Brain microvascular endothelial cell (primary cell): Measurements from ENCODE around the gene METTL1.
"Not testable (repeated sequence)": the region's sequence is repeated elsewhere in the genome, so short reads cannot be mapped to it uniquely, and the experiment has no call there.

ENCODE experiments used
- DNase-seq: peaks from one replicate; pipeline ENCODE4 v3.0.0-alpha.2; 2020
- H3K27ac ChIP-seq: fragments of 250-450 bp; sonication (Bioruptor Pico); 2 replicates; pipeline ENCODE4 v1.5.1; 2020; ENCODE audit warnings: mild to moderate bottlenecking, moderate library complexity
- H3K27me3 ChIP-seq: fragments of 250-450 bp; sonication (Bioruptor Pico); replicated peaks from 2 replicates; pipeline ENCODE4 v1.5.1; 2020; ENCODE audit warnings: mild to moderate bottlenecking
- H3K36me3 ChIP-seq: fragments of 250-450 bp; sonication (Bioruptor Pico); replicated peaks from 2 replicates; pipeline ENCODE4 v1.5.1; 2020; ENCODE audit warnings: mild to moderate bottlenecking
- H3K4me3 ChIP-seq: 2 replicates; pipeline ENCODE4 v1.5.1; 2011; ENCODE audit warnings: low read depth, mild to moderate bottlenecking, control low read depth, low read length, moderate library complexity
- in situ Hi-C: cut with HindIII; loops from 2 replicates; pipeline ENCODE4 v1.10.0; 2017; ENCODE audit warnings: low sequenced_read_pairs, low pct_ligation_motif_present
- TF ChIP-seq, protein P1 (sequence below): IDR thresholded peaks from 2 replicates; pipeline ENCODE4 v1.5.1; 2011; ENCODE audit warnings: low read depth, mild to moderate bottlenecking, moderate library complexity, low read length, control low read depth, inconsistent platforms; ENCODE audit errors: missing control alignments

Gene METTL1

DNA sequence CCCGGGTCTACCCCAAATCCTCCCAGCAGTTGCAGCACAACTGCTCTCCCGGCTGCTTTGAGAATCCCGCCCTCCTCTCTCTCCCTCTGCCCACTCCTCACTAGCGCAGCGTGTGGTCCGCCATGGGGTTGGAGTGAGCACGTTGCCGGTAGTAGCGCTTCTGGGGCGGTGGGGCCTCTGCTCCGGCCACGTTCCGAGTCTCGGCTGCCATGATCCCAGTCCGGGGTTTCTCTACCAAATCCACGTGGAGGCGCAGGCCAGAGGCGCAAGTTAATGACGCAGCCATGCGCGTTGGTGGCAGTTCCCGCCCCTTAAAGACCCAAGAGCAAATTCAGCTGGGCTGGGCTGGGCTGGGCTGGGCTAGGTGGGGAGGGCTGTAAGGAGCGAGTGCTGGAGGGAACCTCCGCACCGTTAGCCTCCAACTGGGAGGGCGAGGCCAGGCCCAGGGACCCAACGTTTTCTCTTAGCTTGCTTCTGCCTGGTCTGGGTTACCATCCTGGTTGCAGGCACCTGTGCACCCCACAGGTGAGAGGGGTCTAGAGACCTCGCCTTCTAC lies at the start of gene METTL1:
Gene METTL1, minus strand, starts transcription at position 233 of the 556 bp plus-strand sequence. Its CDS starts 22 bp downstream, at position 211.
- peak; percentile 98 for DNase-seq
- Histone ChIP-seq H3K27ac (peak within 1 kb of the TSS; percentile 91), H3K4me3 (peak within 1 kb of the TSS; percentile 97), H3K27me3 (no peaks in the 10 kb centered on the region), H3K36me3 (peaks cover 10% of the 10 kb centered on the region)
- in situ Hi-C loops, result no loop called here
- TF ChIP-seq, protein P1, sequence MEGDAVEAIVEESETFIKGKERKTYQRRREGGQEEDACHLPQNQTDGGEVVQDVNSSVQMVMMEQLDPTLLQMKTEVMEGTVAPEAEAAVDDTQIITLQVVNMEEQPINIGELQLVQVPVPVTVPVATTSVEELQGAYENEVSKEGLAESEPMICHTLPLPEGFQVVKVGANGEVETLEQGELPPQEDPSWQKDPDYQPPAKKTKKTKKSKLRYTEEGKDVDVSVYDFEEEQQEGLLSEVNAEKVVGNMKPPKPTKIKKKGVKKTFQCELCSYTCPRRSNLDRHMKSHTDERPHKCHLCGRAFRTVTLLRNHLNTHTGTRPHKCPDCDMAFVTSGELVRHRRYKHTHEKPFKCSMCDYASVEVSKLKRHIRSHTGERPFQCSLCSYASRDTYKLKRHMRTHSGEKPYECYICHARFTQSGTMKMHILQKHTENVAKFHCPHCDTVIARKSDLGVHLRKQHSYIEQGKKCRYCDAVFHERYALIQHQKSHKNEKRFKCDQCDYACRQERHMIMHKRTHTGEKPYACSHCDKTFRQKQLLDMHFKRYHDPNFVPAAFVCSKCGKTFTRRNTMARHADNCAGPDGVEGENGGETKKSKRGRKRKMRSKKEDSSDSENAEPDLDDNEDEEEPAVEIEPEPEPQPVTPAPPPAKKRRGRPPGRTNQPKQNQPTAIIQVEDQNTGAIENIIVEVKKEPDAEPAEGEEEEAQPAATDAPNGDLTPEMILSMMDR, result no peak

DNA sequence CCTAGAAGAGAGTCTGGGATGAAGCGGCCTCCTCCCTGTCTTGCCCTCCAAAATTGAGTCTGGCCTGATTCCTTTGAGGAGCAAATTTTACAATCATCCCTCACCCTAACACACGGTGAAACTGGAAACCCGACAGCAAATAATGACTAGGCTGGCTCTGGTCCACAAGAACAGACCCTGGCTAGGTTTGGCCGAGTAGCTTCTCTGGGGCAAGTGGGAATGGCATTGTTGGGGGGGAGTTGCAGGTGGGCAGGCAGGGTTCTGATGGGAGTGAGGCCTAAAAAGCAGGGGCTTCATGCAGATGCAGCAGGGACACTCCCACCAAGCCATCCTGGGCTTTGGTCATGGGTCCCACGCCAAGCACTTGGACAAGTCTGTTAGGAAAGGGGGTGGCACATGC lies 49.1 kb upstream of the METTL1 start:
- in situ Hi-C loops, H3K4me3 ChIP-seq, H3K27ac ChIP-seq, DNase-seq, H3K27me3 ChIP-seq: not testable (repeated sequence)
- peaks cover 61% of the 10 kb centered on the region for H3K36me3 ChIP-seq

DNA sequence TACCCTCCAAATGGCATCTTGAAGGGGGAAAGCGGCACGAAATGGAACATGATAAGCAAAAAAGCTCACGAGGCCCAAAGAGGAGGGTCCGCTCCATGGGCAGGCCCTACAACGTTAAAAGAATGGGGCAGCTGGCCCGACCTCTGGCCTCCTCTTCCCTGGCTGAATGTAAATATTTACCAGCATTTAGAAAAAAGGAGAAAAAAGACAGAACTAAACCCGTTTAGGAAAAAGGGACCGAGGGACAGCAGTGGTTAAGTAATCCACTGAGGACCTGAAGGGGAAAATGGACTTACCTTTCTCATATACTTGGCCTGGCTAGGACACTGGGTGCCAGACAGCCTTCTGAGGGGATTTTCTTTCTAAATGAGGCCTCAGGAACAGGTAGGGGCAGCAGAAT lies 48.2 kb upstream of the METTL1 start:
- peaks cover 52% of the 10 kb centered on the region for H3K36me3 ChIP-seq
- DNase-seq, H3K27me3 ChIP-seq, H3K4me3 ChIP-seq, H3K27ac ChIP-seq, in situ Hi-C loops: not testable (repeated sequence)

DNA sequence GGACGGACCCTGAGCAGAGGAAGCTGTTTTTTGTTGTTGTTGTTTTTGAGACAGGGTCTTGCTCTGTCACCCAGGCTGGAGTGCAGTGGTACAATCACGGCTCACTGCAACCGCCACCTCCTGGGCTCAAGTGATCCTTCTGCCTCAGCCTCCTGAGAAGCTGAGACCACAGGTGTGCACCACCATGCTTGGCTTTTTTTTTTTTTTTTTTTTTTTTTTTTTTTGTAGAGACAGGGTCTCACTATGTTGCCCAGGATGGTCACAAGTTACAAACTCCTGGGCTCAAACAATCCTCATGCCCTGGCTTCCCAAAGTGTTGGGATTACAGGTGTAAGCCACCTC lies 46.1 kb upstream of the METTL1 start:
- H3K36me3 ChIP-seq, result peaks cover 30% of the 10 kb centered on the region
- in situ Hi-C loops, DNase-seq, H3K4me3 ChIP-seq, H3K27me3 ChIP-seq, H3K27ac ChIP-seq: not testable (repeated sequence)

DNA sequence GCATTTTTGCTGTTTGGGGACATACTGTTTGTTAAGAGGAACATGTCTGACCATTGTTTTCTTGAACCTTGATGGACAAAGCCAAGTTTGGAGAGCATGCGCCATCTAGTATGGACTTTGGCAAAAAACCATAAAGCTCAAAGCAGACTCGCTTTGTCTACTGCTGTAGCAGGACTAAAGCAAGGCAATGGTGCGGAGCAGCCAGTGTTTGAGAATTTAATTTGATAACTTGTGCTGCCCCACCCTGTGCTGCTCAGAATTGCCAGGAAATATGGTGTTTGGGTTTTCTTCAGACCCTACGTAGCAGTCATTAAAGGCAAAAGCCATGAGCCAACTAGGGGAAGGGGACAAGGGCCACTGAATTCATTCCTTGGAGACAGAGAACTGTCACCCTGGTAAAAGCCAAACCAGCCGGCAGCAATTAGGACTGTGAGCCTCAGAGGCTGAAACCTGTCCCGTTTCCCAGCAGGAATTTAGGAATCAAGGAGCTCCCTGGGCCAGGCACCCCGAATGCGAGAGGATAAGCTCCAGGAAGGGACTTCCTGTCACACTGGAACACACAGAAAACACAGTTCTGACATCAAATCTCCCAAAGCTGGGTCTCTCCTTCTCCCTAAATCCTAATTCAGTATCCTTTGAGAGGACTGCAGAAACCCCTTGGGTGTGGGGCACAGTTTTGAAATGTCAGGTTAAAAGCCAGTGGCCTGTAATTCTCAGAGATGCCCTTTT lies 45.5 kb upstream of the METTL1 start:
- H3K36me3 ChIP-seq, result peaks cover 25% of the 10 kb centered on the region

DNA sequence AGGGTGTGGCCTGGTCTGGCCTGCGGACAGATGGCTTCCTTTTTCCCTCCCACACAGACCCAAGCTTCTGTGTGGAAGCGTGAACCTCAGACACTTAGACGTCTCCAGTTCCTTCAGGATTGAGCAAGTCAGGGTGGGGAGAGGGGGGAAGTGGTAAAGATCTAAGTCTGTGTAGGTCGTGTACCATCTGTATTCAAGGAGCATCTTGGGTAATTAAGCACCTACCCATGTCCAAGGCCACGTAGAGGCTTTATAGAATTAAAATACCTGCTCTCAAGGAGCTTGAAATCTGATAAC lies 44.9 kb upstream of the METTL1 start:
- DNase-seq, result no peak
- Histone ChIP-seq H3K27ac (no peak overlapping the region), H3K27me3 (no peaks in the 10 kb centered on the region), H3K4me3 (no peak overlapping the region), H3K36me3 (peaks cover 20% of the 10 kb centered on the region)
- TF ChIP-seq, protein P1, result no peak
- in situ Hi-C loops, result no loop called here

More for the DNA sequence above, 45.5 kb upstream of the METTL1 start:
- in situ Hi-C loops, result no loop called here
- Histone ChIP-seq H3K4me3 (no peak overlapping the region), H3K27ac (no peak overlapping the region), H3K27me3 (no peaks in the 10 kb centered on the region)
- TF ChIP-seq, protein P1, result no peak
- DNase-seq, result no peak

DNA sequence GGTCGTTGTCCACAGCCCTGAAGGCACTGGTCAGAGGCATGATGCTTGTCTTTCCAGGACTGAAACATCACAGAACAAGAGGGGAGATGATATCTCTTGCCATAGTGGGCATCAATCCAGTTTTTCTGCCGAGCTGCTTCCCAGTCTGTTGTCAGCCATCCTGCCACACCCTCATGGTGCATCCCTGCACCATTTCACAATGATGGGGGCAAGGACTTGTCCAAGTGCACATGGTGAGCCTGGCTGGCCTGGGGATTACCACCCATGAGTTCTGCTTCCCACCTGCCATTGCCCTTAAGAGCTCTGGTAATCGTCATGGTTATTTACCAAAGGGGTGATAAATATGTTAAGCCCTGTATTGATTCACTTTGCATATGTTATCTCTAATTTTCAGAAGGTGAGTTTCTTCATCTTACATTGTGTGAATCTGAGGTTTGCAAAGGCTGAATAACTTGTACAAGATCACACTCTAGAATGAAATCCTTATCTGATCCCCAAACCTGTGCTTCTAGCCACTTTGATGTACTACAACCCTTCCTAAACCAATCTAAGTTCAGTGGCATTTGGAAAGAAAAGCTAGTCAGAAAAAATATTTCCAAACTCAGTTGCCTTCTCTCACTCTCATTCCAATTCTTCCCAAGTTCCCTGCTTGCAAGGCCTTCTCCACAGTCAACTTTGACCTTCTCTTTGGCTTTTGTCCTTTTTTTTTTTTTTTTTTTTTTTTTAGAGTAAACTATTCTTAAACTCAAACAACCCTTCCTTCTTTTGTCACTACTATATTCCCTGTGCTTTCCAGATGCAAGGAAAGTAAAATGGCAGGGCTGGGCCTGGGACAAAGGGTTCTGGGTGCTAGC lies 44.3 kb upstream of the METTL1 start:
- in situ Hi-C loops, result no loop called here
- no peak for DNase-seq
- peaks cover 17% of the 10 kb centered on the region for H3K36me3 ChIP-seq
- no peaks in the 10 kb centered on the region for H3K27me3 ChIP-seq
- TF ChIP-seq, protein P1, result no peak
- H3K27ac ChIP-seq, result no peak overlapping the region
- no peak overlapping the region for H3K4me3 ChIP-seq
